Measurements from ENCODE around the gene LRIG3. TPM values are rescaled to one million over a fixed set of nuclear protein-coding genes. Genes with fewer than 3 reads are reported as not detected.

The LRIG3 gene
- total RNA-seq, 4 donors from 2014 or later: 60.3 to 120 (median 78.3) TPM

DNA sequence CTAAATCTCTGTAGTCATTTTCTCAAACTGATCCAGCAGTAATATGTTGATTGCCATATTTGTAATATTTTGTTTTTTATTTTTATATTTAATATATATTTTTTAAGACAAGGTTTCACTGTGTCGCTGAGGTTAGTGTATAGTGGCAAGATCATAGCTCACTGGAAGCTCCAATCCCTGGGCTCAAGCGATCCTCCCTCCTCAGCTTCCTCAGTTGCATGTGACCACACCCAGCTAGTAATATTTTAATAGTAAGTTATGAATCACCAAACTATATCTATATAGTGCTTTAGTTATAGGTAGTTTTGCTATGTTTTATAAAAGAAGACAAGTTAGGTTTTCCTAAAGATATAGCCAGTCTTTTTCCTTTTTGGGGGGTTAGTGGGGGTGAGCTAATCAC lies 22.0 kb upstream of the LRIG3 start:
- no peaks in the 10 kb centered on the region for H3K4me1 ChIP-seq
- peaks cover 0 to 2% (median 0%) of the 10 kb centered on the region in 4 donors for H3K9me3 ChIP-seq
- 87 to 93% methylated on average over 2 of the region's 2 CpGs for WGBS, 2 donors
- TF ChIP-seq EP300 (IDR thresholded peaks at IDR 0.05) (no peak), POLR2A (IDR thresholded peaks at IDR 0.05) (no peak)
- TF ChIP-seq, protein P1, sequence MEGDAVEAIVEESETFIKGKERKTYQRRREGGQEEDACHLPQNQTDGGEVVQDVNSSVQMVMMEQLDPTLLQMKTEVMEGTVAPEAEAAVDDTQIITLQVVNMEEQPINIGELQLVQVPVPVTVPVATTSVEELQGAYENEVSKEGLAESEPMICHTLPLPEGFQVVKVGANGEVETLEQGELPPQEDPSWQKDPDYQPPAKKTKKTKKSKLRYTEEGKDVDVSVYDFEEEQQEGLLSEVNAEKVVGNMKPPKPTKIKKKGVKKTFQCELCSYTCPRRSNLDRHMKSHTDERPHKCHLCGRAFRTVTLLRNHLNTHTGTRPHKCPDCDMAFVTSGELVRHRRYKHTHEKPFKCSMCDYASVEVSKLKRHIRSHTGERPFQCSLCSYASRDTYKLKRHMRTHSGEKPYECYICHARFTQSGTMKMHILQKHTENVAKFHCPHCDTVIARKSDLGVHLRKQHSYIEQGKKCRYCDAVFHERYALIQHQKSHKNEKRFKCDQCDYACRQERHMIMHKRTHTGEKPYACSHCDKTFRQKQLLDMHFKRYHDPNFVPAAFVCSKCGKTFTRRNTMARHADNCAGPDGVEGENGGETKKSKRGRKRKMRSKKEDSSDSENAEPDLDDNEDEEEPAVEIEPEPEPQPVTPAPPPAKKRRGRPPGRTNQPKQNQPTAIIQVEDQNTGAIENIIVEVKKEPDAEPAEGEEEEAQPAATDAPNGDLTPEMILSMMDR (IDR thresholded peaks at IDR 0.05): no peak
- no peaks in the 10 kb centered on the region for H3K36me3 ChIP-seq
- H3K27me3 ChIP-seq: no peaks in the 10 kb centered on the region
- H3K27ac ChIP-seq: no peak overlapping the region
- no peak for DNase-seq (ENCODE audit: low spot score in 2 of 2)
- H3K4me3 ChIP-seq: no peak overlapping the region

DNA sequence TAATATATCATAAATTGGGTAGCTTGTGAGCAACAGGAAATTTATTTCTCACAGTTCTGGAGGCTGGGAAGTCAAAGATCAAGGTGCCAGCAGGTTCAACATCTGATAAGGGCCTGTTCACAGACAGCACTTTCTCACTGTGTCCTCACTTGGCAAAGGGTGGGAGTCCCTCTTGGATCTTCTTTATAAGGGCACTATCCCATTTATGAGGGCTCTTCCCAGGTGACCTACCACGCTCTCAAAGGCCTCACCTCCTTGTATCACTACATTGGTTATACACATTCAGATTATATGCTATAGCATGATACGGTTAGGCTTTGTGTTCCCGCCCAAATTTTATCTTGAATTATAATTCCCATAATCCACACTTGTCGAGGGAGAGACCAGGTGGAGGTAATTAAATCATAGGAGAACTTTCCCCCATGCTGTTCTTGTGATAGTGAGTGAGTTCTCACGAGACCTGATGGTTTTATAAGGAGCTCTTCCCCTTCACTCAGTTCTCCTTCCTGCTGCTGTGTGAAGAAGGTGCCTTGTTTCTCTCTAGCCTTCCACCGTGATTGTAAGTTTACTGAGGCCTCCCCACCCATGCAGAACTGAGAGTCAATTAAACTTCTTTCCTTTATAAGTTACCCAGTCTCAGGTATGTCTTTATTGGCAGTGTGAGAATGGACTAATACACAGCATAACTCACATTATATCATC lies 19.2 kb upstream of the LRIG3 start:
- no peaks in the 10 kb centered on the region for H3K27me3 ChIP-seq
- TF ChIP-seq EP300 (IDR thresholded peaks at IDR 0.05) (no peak), POLR2A (IDR thresholded peaks at IDR 0.05) (no peak)
- TF ChIP-seq, protein P1 (IDR thresholded peaks at IDR 0.05): no peak
- no peak for DNase-seq (ENCODE audit: low spot score in 2 of 2)
- no peak overlapping the region for H3K4me3 ChIP-seq
- no peaks in the 10 kb centered on the region for H3K36me3 ChIP-seq
- no peak overlapping the region for H3K27ac ChIP-seq
- H3K9me3 ChIP-seq: no peaks in the 10 kb centered on the region
- 85% methylated on average over 6 of the region's 6 CpGs for WGBS, 2 donors
- H3K4me1 ChIP-seq: no peaks in the 10 kb centered on the region

DNA sequence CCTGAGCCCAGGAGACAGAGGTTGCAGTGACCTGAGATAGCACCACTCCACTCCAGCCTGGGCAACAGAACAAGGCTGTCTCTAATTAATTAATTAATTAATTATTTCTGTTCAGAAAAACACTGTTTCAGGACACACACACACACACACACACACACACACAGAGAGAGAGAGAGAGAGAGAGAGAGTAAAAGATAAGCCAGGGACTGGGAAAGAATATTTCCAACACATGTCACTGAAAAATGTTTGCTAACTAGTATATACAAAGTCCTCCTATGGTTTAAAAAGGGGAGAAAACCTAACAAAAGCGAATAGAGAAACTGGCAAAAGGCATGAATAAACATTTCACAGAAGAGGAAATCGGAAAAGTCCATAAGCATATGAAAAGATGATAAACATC lies 18.1 kb upstream of the LRIG3 start:
- TF ChIP-seq EP300 (IDR thresholded peaks at IDR 0.05) (no peak), POLR2A (IDR thresholded peaks at IDR 0.05) (no peak)
- TF ChIP-seq, protein P1 (IDR thresholded peaks at IDR 0.05): no peak
- no peak for DNase-seq (ENCODE audit: low spot score in 2 of 2)
- Histone ChIP-seq H3K27ac (no peak overlapping the region), H3K27me3 (no peaks in the 10 kb centered on the region), H3K9me3 (no peaks in the 10 kb centered on the region), H3K4me3 (no peak overlapping the region), H3K4me1 (no peaks in the 10 kb centered on the region), H3K36me3 (no peaks in the 10 kb centered on the region)
- WGBS, 2 donors: 77 to 80% methylated on average over 2 of the region's 2 CpGs

DNA sequence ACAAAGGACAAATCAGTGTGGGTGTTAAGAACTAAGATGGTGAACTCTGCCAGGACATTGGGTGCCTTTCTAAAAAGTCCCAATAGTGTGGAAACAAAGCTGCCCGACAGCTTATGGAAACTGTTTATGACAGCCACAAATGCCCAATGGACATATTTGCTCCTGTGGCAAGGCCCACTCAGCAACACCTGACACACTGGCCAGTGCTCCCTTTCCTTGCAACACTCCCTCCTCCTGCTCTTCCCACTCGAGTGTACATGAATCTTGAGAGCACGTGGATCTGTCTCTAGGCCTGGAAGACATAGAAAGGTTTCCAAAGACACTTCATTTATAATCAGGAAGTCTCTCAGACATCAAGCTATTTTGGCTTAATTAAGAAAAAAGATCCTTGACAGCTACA lies 14.2 kb upstream of the LRIG3 start:
- no peak overlapping the region for H3K27ac ChIP-seq

More for the DNA sequence above, 14.2 kb upstream of the LRIG3 start:
- H3K9me3 ChIP-seq: no peaks in the 10 kb centered on the region
- no peak overlapping the region for H3K4me3 ChIP-seq
- TF ChIP-seq EP300 (IDR thresholded peaks at IDR 0.05) (no peak), POLR2A (IDR thresholded peaks at IDR 0.05) (no peak)
- TF ChIP-seq, protein P1 (IDR thresholded peaks at IDR 0.05): no peak
- no peaks in the 10 kb centered on the region for H3K27me3 ChIP-seq
- DNase-seq (ENCODE audit: low spot score in 2 of 2): no peak
- 70 to 79% methylated on average over 3 of the region's 3 CpGs for WGBS, 2 donors
- no peaks in the 10 kb centered on the region for H3K36me3 ChIP-seq
- H3K4me1 ChIP-seq: no peaks in the 10 kb centered on the region
